OCI-LY7 (cell line): ENCODE measurements around the gene SMPDL3B. TPM values are rescaled to one million over a fixed set of nuclear protein-coding genes. Genes with fewer than 3 reads are reported as not detected.

ENCODE experiments used
- BruUV-seq: library from RNA; stranded (reverse); fragments of 400-500 nt; replicated peaks from 2 replicates; lab custom pipeline; 2021; lab: Mats Ljungman, UMichigan
- CTCF ChIA-PET: fragments of 300-600 bp; sonication (Branson Sonifier 250); formaldehyde crosslinking; loops from one replicate; lab custom pipeline; 2022; ENCODE audit warnings: antibody characterized with exemption; ENCODE audit not compliant: unreplicated experiment; lab: Charles Lee
- POLR2A ChIA-PET: fragments of 300-600 bp; sonication (Branson Sonifier 250); formaldehyde crosslinking; loops from one replicate; lab custom pipeline; 2022; ENCODE audit warnings: antibody characterized with exemption; lab: Charles Lee
- DNase-seq: peaks from one replicate; pipeline ENCODE4 v3.0.0-alpha.2; 2015; ENCODE audit warnings: low spot score
- H2AFZ ChIP-seq: fragments of 200-600 bp; sonication (generic), shearing (Covaris generic); 2 replicates; pipeline ENCODE4 v1.6.1; 2014; ENCODE audit warnings: mild to moderate bottlenecking, antibody characterized with exemption, low read length, moderate library complexity
- H3K27ac ChIP-seq: fragments of 200-600 bp; sonication (generic); 2 replicates; pipeline ENCODE4 v1.5.1; 2014; ENCODE audit warnings: mixed run types, low read depth, mild to moderate bottlenecking, moderate library complexity, low read length, inconsistent platforms; ENCODE audit not compliant: poor library complexity, severe bottlenecking
- H3K36me3 ChIP-seq: fragments of 200-600 bp; sonication (generic); 2 replicates; pipeline ENCODE4 v1.6.1; 2014; ENCODE audit warnings: mild to moderate bottlenecking, antibody characterized with exemption, low read length, moderate library complexity, mixed read lengths; ENCODE audit not compliant: insufficient read depth
- H3K4me1 ChIP-seq: fragments of 200-600 bp; sonication (generic); 2 replicates; pipeline ENCODE4 v1.5.1; 2014; ENCODE audit warnings: mild to moderate bottlenecking, low read length; ENCODE audit not compliant: insufficient read depth, poor library complexity, severe bottlenecking
- H3K4me2 ChIP-seq: fragments of 200-600 bp; sonication (generic); 2 replicates; pipeline ENCODE4 v1.6.1; 2014; ENCODE audit warnings: mild to moderate bottlenecking, low read length
- H3K4me3 ChIP-seq: fragments of 200-600 bp; sonication (generic); 2 replicates; pipeline ENCODE4 v1.5.1; 2014; ENCODE audit warnings: mild to moderate bottlenecking, low read depth, low read length; ENCODE audit not compliant: poor library complexity, severe bottlenecking
- H3K79me2 ChIP-seq: fragments of 200-600 bp; sonication (generic); 2 replicates; pipeline ENCODE4 v1.6.1; 2016; ENCODE audit warnings: low read depth, mild to moderate bottlenecking, low read length, moderate library complexity, mixed read lengths; ENCODE audit not compliant: insufficient read depth
- H3K9me2 ChIP-seq: fragments of 200-600 bp; sonication (generic); 2 replicates; pipeline ENCODE4 v1.6.1; 2016; ENCODE audit warnings: mild to moderate bottlenecking, low read length, mixed read lengths; ENCODE audit not compliant: insufficient read depth
- H3K9me3 ChIP-seq: fragments of 200-600 bp; sonication (generic); 2 replicates; pipeline ENCODE4 v1.6.1; 2014; ENCODE audit warnings: mild to moderate bottlenecking, mixed run types, low read length, mixed read lengths
- H4K20me1 ChIP-seq: fragments of 200-600 bp; sonication (generic); 2 replicates; pipeline ENCODE4 v1.6.1; 2014; ENCODE audit warnings: mild to moderate bottlenecking, antibody characterized with exemption, low read length, moderate library complexity, mixed read lengths; ENCODE audit not compliant: insufficient read depth
- EZH2phosphoT487 ChIP-seq: fragments of 200-600 bp; sonication (generic); IDR thresholded peaks from 2 replicates; pipeline ENCODE4 v1.6.1; 2018; ENCODE audit warnings: low read depth, borderline replicate concordance, mild to moderate bottlenecking, mixed run types, antibody characterized with exemption, low read length, moderate library complexity, mixed read lengths
- intact Hi-C: fragments of 100-400 bp; cut with micrococcal nuclease; formaldehyde crosslinking; loops from one replicate; pipeline ENCODE4 v1.10.0; 2022; ENCODE audit not compliant: unreplicated experiment
- total RNA-seq, 2 experiments: library from RNA; depleted of rRNA in 1 of 2; stranded (reverse); fragments of >200 nt in 1 of 2; shearing (Covaris generic) in 1 of 2; gene quantifications; 2 replicates each; pipeline ENCODE4 v1.2.3, GENCODE V29; 2014 to 2022
- TF ChIP-seq, protein P1 (sequence below): fragments of 200-600 bp; sonication (generic); conservative IDR thresholded peaks from 2 replicates; pipeline ENCODE4 v1.5.1; 2014; ENCODE audit warnings: mild to moderate bottlenecking, antibody characterized with exemption, low read length, moderate library complexity, mixed read lengths

The SMPDL3B gene
- total RNA-seq, 2 experiments from 2014 or later = 0.19 TPM; not detected in 1

GRCh38 chr1:27949027-27949426 lies 14.2 kb downstream of the SMPDL3B start:
- TF ChIP-seq, protein P1, sequence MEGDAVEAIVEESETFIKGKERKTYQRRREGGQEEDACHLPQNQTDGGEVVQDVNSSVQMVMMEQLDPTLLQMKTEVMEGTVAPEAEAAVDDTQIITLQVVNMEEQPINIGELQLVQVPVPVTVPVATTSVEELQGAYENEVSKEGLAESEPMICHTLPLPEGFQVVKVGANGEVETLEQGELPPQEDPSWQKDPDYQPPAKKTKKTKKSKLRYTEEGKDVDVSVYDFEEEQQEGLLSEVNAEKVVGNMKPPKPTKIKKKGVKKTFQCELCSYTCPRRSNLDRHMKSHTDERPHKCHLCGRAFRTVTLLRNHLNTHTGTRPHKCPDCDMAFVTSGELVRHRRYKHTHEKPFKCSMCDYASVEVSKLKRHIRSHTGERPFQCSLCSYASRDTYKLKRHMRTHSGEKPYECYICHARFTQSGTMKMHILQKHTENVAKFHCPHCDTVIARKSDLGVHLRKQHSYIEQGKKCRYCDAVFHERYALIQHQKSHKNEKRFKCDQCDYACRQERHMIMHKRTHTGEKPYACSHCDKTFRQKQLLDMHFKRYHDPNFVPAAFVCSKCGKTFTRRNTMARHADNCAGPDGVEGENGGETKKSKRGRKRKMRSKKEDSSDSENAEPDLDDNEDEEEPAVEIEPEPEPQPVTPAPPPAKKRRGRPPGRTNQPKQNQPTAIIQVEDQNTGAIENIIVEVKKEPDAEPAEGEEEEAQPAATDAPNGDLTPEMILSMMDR = no peak
- TF ChIP-seq EZH2phosphoT487 = no peak
- CTCF ChIA-PET = no interaction called here
- no TSS peak for BruUV-seq

DNA sequence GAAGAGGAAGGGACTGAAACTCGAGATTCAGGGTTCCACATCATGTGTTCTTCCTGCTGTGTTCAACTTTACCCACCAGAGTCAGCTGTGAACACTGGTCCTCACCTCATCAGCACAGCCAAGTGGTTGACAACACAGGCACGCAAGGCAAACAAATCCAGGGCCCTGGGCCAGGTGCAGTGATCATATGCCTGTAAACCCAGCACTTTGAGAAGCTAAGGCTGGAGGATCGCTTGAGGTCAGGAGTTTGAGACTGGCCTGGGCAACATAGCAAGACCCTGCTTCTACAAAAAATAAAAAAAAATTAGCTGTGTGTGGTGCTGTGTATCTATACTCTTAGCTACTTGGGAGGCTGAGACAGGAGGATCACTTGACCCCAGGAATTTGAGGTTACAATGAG lies 16.6 kb downstream of the SMPDL3B start:
- Histone ChIP-seq H3K36me3 (no peaks in the 10 kb centered on the region), H3K4me2 (no peak overlapping the region), H3K9me3 (no peaks in the 10 kb centered on the region), H3K4me1 (no peaks in the 10 kb centered on the region), H3K79me2 (no peaks in the 10 kb centered on the region), H3K27ac (no peak overlapping the region), H3K9me2 (no peaks in the 10 kb centered on the region), H2AFZ (no peak overlapping the region), H4K20me1 (no peaks in the 10 kb centered on the region), H3K4me3 (no peak overlapping the region)
- BruUV-seq = no TSS peak
- TF ChIP-seq, protein P1 = no peak
- no peak for TF ChIP-seq EZH2phosphoT487
- ChIA-PET POLR2A (interaction anchor here (1.0 kb wide), 1 partner anchor 104 kb away, joined by 4 read pairs; no protein-coding TSS in a partner anchor), CTCF (interaction anchor here (0.6 kb wide), 1 partner anchor 263 kb away, joined by 4 read pairs; no protein-coding TSS in a partner anchor)
- intact Hi-C loops = no loop called here
- DNase-seq = peak; percentile 24

More at GRCh38 chr1:27949027-27949426, 14.2 kb downstream of the SMPDL3B start:
- Histone ChIP-seq H3K27ac (no peak overlapping the region), H3K4me3 (no peak overlapping the region), H3K36me3 (no peaks in the 10 kb centered on the region), H3K4me1 (no peaks in the 10 kb centered on the region), H4K20me1 (no peaks in the 10 kb centered on the region), H3K4me2 (no peak overlapping the region), H3K9me2 (no peaks in the 10 kb centered on the region), H3K9me3 (no peaks in the 10 kb centered on the region), H3K79me2 (no peaks in the 10 kb centered on the region), H2AFZ (no peak overlapping the region)
- intact Hi-C loops = no loop called here
- DNase-seq = no peak
- POLR2A ChIA-PET = interaction anchor here (1.3 kb wide), 1 partner anchor 10 kb away, joined by 3 read pairs; no protein-coding TSS in a partner anchor

DNA sequence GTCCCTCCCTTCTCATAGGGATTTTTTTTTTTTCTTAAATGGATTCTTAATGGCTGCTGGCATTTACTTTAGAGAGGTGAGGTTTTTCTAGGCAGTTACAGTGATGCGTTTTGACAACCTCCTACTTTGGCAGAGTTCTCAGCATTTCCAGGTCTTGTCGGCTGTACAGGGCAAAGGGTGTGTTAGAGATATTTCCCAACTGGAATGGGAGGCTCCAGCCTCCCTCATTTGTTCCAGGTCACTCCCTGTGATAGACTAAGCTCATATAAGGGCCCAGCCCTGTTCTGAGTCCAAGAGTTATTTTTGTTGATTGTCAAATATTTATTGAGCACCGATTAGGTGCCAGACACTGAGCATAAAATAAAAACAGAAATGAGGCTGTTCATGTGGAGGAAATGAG lies 17.3 kb downstream of the SMPDL3B start:
- Histone ChIP-seq H3K9me3 (no peaks in the 10 kb centered on the region), H3K27ac (no peak overlapping the region), H3K79me2 (no peaks in the 10 kb centered on the region), H2AFZ (no peak overlapping the region), H3K36me3 (no peaks in the 10 kb centered on the region), H3K9me2 (no peaks in the 10 kb centered on the region), H4K20me1 (no peaks in the 10 kb centered on the region), H3K4me2 (no peak overlapping the region), H3K4me1 (no peaks in the 10 kb centered on the region), H3K4me3 (no peak overlapping the region)
- ChIA-PET CTCF (no interaction called here), POLR2A (interaction anchor here (1.0 kb wide), 1 partner anchor 105 kb away, joined by 4 read pairs; no protein-coding TSS in a partner anchor)
- no TSS peak for BruUV-seq
- TF ChIP-seq, protein P1 = no peak
- TF ChIP-seq EZH2phosphoT487 = no peak
- no peak for DNase-seq
- intact Hi-C loops = no loop called here
